Stimulated activated CD4-positive, alpha-beta T cell treated with anti-CD3 and anti-CD28 coated beads, TNF-alpha, amount 100 ng/mL, for 24 hours (primary cell): ENCODE measurements around the gene CARMIL1.

Source experiments
- DNase-seq, 3 experiments: peaks; one replicate each; pipeline ENCODE4 v3.0.0-alpha.2; 2020; ENCODE audit warnings: low read depth in 3 of 3

The CARMIL1 gene

GRCh38 chr6:25278914-25279747, at the start of gene CARMIL1:
CARMIL1 (plus strand) TSS chr6:25279374; CDS start chr6:25279796, 422 bp downstream.
- DNase-seq, result peak; percentile 35 to 76 (median 36)

- DNase-seq, result no peak
Observed at GRCh38 chr6:25229671-25230321, 49.4 kb upstream of the CARMIL1 start.

- DNase-seq, result no peak
Observed at GRCh38 chr6:25232479-25232878, 46.7 kb upstream of the CARMIL1 start.

GRCh38 chr6:25233226-25233625, 45.9 kb upstream of the CARMIL1 start:
- DNase-seq, result no peak

GRCh38 chr6:25237579-25237978, 41.6 kb upstream of the CARMIL1 start:
- no peak for DNase-seq

- DNase-seq, result no peak
Observed at GRCh38 chr6:25239059-25239458, 40.1 kb upstream of the CARMIL1 start.

GRCh38 chr6:25239498-25239897, 39.7 kb upstream of the CARMIL1 start:
- DNase-seq, result no peak

- DNase-seq, result no peak
Observed at GRCh38 chr6:25242567-25242966, 36.6 kb upstream of the CARMIL1 start.

GRCh38 chr6:25244865-25245264, 34.3 kb upstream of the CARMIL1 start:
- no peak for DNase-seq

- DNase-seq, result no peak
Observed at GRCh38 chr6:25248123-25248522, 31.1 kb upstream of the CARMIL1 start.

GRCh38 chr6:25249133-25249532, 30.0 kb upstream of the CARMIL1 start:
- DNase-seq, result no peak

- no peak for DNase-seq
Observed at GRCh38 chr6:25250878-25251277, 28.3 kb upstream of the CARMIL1 start.

- no peak for DNase-seq
Observed at GRCh38 chr6:25251426-25251825, 27.7 kb upstream of the CARMIL1 start.

GRCh38 chr6:25253351-25253750, 25.8 kb upstream of the CARMIL1 start:
- DNase-seq, result no peak

- no peak for DNase-seq
Observed at GRCh38 chr6:25254671-25255070, 24.5 kb upstream of the CARMIL1 start.

GRCh38 chr6:25257686-25258348, 21.4 kb upstream of the CARMIL1 start:
- DNase-seq, result no peak

GRCh38 chr6:25259756-25260155, 19.4 kb upstream of the CARMIL1 start:
- no peak for DNase-seq

GRCh38 chr6:25263657-25264056, 15.5 kb upstream of the CARMIL1 start:
- no peak for DNase-seq

- no peak for DNase-seq
Observed at GRCh38 chr6:25266456-25267100, 12.6 kb upstream of the CARMIL1 start.

GRCh38 chr6:25267662-25268061, 11.5 kb upstream of the CARMIL1 start:
- no peak for DNase-seq

GRCh38 chr6:25270559-25270958, 8.6 kb upstream of the CARMIL1 start:
- no peak for DNase-seq

- no peak for DNase-seq
Observed at GRCh38 chr6:25275436-25275835, 3.7 kb upstream of the CARMIL1 start.
